GM21786 (cell line): ENCODE measurements around the gene SLC29A2.
"Not testable (repeated sequence)": the region's sequence is repeated elsewhere in the genome, so short reads cannot be mapped to it uniquely, and the experiment has no call there.

Source experiments
- ATAC-seq: cut with Tn5 transposase; IDR thresholded peaks from one replicate; pipeline ENCODE4 v1.9.1; 2021; ENCODE audit not compliant: unreplicated experiment

Gene SLC29A2

GRCh38 chr11:66386171-66387069 lies 14.9 kb upstream of the SLC29A2 start:
- no peak for ATAC-seq

- not testable (repeated sequence) for ATAC-seq
Observed at GRCh38 chr11:66384316-66384715, 12.8 kb upstream of the SLC29A2 start.

GRCh38 chr11:66380264-66380663 lies 8.7 kb upstream of the SLC29A2 start:
- ATAC-seq = not testable (repeated sequence)

GRCh38 chr11:66373690-66374287 lies 2.2 kb upstream of the SLC29A2 start:
- not testable (repeated sequence) for ATAC-seq

GRCh38 chr11:66373265-66373664 lies 1.7 kb upstream of the SLC29A2 start:
- no peak for ATAC-seq

- ATAC-seq = no peak
Observed at GRCh38 chr11:66369073-66369894, 2.3 kb downstream of the SLC29A2 start.

GRCh38 chr11:66368484-66368883 lies 3.1 kb downstream of the SLC29A2 start:
- no peak for ATAC-seq

GRCh38 chr11:66367561-66368312 lies 3.8 kb downstream of the SLC29A2 start:
- ATAC-seq = no peak

GRCh38 chr11:66366844-66367477 lies 4.6 kb downstream of the SLC29A2 start:
- ATAC-seq = no peak

GRCh38 chr11:66365711-66366619 lies 5.6 kb downstream of the SLC29A2 start:
- ATAC-seq = no peak

GRCh38 chr11:66365166-66365565 lies 6.4 kb downstream of the SLC29A2 start:
- ATAC-seq = no peak

GRCh38 chr11:66363805-66364535 lies 7.6 kb downstream of the SLC29A2 start:
- ATAC-seq = no peak

- no peak for ATAC-seq
Observed at GRCh38 chr11:66363187-66363601, 8.4 kb downstream of the SLC29A2 start.

- no peak for ATAC-seq
Observed at GRCh38 chr11:66362481-66363147, 8.9 kb downstream of the SLC29A2 start.

GRCh38 chr11:66361502-66361941 lies 10.0 kb downstream of the SLC29A2 start:
- no peak for ATAC-seq

GRCh38 chr11:66360406-66361073 lies 11.0 kb downstream of the SLC29A2 start:
- ATAC-seq = no peak

- ATAC-seq = no peak
Observed at GRCh38 chr11:66359662-66360087, 11.9 kb downstream of the SLC29A2 start.
